CD8-positive, alpha-beta memory T cell (primary cell): Measurements from ENCODE around the gene IP6K1. TPM values are rescaled to one million over a fixed set of nuclear protein-coding genes. Genes with fewer than 3 reads are reported as not detected.

ENCODE experiments used
- CTCF ChIA-PET: fragments of 350-600 bp; sonication (Branson Sonifier 250); formaldehyde crosslinking; loops from one replicate; lab custom pipeline; 2021; ENCODE audit warnings: antibody characterized with exemption; lab: Charles Lee
- POLR2A ChIA-PET: fragments of 350-600 bp; sonication (Branson Sonifier 250); formaldehyde crosslinking; loops from one replicate; lab custom pipeline; 2021; ENCODE audit warnings: antibody characterized with exemption; lab: Charles Lee
- DNase-seq, 5 donors: peaks; one replicate each; pipeline versions ENCODE4 v3.0.0 to v3.0.0-alpha.2; 2020 to 2022; ENCODE audit warnings: mixed read lengths in 1 of 5
- H3K27ac ChIP-seq: one replicate; pipeline ENCODE4 v1.7.0; 2013; ENCODE audit warnings: low read depth, mild to moderate bottlenecking, low read length, moderate library complexity
- H3K27me3 ChIP-seq: 2 replicates; pipeline ENCODE4 v1.7.0; 2013; ENCODE audit warnings: low read length, mild to moderate bottlenecking; ENCODE audit not compliant: insufficient read depth, poor library complexity, severe bottlenecking
- H3K36me3 ChIP-seq: 2 replicates; pipeline ENCODE4 v1.7.0; 2013; ENCODE audit warnings: mild to moderate bottlenecking, low read length, moderate library complexity; ENCODE audit not compliant: insufficient read depth
- H3K4me1 ChIP-seq: 2 replicates; pipeline ENCODE4 v1.7.0; 2013; ENCODE audit warnings: mild to moderate bottlenecking, low read length, moderate library complexity; ENCODE audit not compliant: insufficient read depth
- H3K4me3 ChIP-seq: 2 replicates; pipeline ENCODE4 v1.7.0; 2013; ENCODE audit warnings: mild to moderate bottlenecking, low read length
- H3K9me3 ChIP-seq: 2 replicates; pipeline ENCODE4 v1.7.0; 2013; ENCODE audit warnings: mild to moderate bottlenecking, low read length
- H3K27ac Mint-ChIP-seq, 8 donors: one replicate each; pipeline ENCODE4 v1.8.0; 2020 to 2021; ENCODE audit warnings: mixed read lengths in 8 of 8, mild to moderate bottlenecking in 6 of 8, inconsistent platforms in 3 of 8, moderate library complexity in 3 of 8
- H3K27me3 Mint-ChIP-seq, 2 donors: one replicate each; pipeline ENCODE4 v1.8.0; 2020 to 2021; ENCODE audit warnings: mixed read lengths in 2 of 2, mild to moderate bottlenecking in 1 of 2, moderate library complexity in 1 of 2
- H3K36me3 Mint-ChIP-seq, 3 donors: one replicate each; pipeline ENCODE4 v1.8.0; 2020 to 2021; ENCODE audit warnings: mixed read lengths in 3 of 3, inconsistent platforms in 1 of 3, mild to moderate bottlenecking in 1 of 3
- H3K4me1 Mint-ChIP-seq, 3 donors: one replicate each; pipeline ENCODE4 v1.8.0; 2020 to 2021; ENCODE audit warnings: mixed read lengths in 3 of 3, inconsistent platforms in 1 of 3, mild to moderate bottlenecking in 1 of 3
- H3K4me3 Mint-ChIP-seq, 7 donors: one replicate each; pipeline ENCODE4 v1.8.0; 2020 to 2021; ENCODE audit warnings: mixed read lengths in 7 of 7, mild to moderate bottlenecking in 6 of 7, moderate library complexity in 4 of 7, inconsistent platforms in 2 of 7
- H3K9me3 Mint-ChIP-seq, 5 donors: one replicate each; pipeline ENCODE4 v1.8.0; 2020 to 2022; ENCODE audit warnings: mixed read lengths in 5 of 5, mild to moderate bottlenecking in 3 of 5, moderate library complexity in 2 of 5, inconsistent platforms in 1 of 5
- polyA plus RNA-seq: library from polyadenylated mRNA; unstranded; fragments of 300-500 nt; fragmentation: Illumina TruSeq; gene quantifications from one replicate; pipeline ENCODE4 v1.2.3, GENCODE V29; 2021
- total RNA-seq, 2 experiments: library from RNA; stranded (reverse); gene quantifications; one replicate each; pipeline ENCODE4 v1.2.3, GENCODE V29; 2021

The IP6K1 gene
- total and polyA plus RNA-seq, 3 experiments from 2014 or later, result 26.1 to 47.5 (median 37.1) TPM

DNA sequence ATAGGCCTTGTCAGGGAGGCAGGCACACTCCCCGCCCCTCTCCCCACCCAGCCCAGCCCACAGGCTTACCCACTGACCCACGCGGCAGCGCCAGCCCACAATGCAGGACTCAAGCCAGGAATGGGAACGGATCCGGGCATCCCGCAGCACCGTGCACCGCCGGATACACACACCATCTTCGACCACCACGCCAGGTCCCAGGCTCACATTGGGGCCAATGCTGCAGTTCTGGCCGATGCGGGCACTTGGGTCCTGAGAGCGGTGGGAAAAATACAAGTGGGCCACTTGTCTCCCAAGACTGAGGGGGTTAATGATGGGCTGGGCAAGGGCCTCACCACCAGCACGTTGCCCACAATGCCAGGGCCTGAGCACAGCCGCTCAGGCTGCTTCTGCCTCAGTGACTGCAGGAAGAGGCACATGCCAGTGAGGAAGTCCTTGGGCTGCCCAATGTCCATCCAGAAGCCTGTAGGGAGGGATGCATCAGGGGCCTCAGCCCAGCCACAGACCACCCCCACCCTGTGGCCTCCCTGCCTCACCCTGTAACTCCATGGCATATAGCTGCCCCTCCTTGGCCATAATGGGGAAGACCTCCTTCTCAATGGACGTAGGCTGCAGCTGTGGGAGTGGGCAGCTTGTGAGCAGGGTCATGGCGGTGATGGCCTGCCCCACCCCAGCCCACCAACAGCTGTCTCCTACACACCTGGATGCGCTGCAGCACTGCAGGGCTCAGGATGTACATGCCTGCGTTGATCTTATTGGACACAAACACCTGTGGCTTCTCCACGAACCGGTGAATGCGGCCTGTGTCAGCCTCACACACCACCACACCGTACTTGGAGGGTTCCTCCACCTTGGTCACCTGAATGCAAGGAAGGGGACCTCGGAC lies 64.2 kb downstream of the IP6K1 start:
- H3K36me3 ChIP-seq, result no peaks in the 10 kb centered on the region
- no peaks in the 10 kb centered on the region for H3K27me3 ChIP-seq
- ChIA-PET POLR2A (no interaction called here), CTCF (interaction anchor here (1.0 to 2.0 kb wide), 2 partner anchors 80 to 117 kb away, joined by 3 to 8 read pairs; no protein-coding TSS in a partner anchor)
- H3K4me1 ChIP-seq, result peaks cover 21% of the 10 kb centered on the region
- no peaks in the 10 kb centered on the region for H3K9me3 ChIP-seq
- Mint-ChIP-seq H3K4me3 (peak overlapping the region; percentile 91 to 96 (median 95)), H3K27ac (peak overlapping the region; percentile 36 to 99 (median 97)), H3K9me3 (no peaks in the 10 kb centered on the region), H3K27me3 (peaks cover 0 to 2% of the 10 kb centered on the region in 2 donors), H3K4me1 (peaks cover 30 to 52% (median 41%) of the 10 kb centered on the region in 3 donors), H3K36me3 (peaks cover 0 to 47% (median 0%) of the 10 kb centered on the region in 3 donors)
- H3K4me3 ChIP-seq, result no peak overlapping the region
- H3K27ac ChIP-seq, result peak overlapping the region; percentile 97
- no peak for DNase-seq

DNA sequence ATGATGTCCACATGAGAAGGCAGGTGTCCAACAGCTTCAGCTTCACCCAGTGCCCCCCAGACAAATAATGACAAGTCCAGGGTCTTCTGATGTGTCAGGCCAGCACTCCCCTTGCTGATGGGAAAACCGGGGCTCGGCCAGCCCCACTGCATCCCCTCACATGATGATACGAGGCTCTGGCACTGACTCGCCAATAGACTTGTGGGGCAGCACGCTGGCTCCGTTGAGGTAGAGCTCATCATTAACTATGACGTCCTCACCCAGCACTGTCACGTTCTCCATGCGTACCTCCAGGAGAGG lies 64.8 kb downstream of the IP6K1 start:
- H3K9me3 Mint-ChIP-seq, result no peaks in the 10 kb centered on the region
- peak overlapping the region in 7 of 8 donors; percentile 3 to 93 (median 45) for H3K27ac Mint-ChIP-seq
- no peaks in the 10 kb centered on the region for H3K27me3 ChIP-seq
- no peaks in the 10 kb centered on the region for H3K36me3 ChIP-seq
- peak overlapping the region in 4 of 7 donors; percentile 23 to 91 (median 47) for H3K4me3 Mint-ChIP-seq
- peaks cover 30 to 52% (median 41%) of the 10 kb centered on the region in 3 donors for H3K4me1 Mint-ChIP-seq
- peaks cover 21% of the 10 kb centered on the region for H3K4me1 ChIP-seq
- ChIA-PET CTCF (interaction anchor here (2.0 kb wide), 1 partner anchor 81 kb away, joined by 8 read pairs; no protein-coding TSS in a partner anchor), POLR2A (no interaction called here)
- no peaks in the 10 kb centered on the region for H3K9me3 ChIP-seq
- no peak overlapping the region for H3K27ac ChIP-seq
- no peak for DNase-seq
- no peak overlapping the region for H3K4me3 ChIP-seq
- peaks cover 0 to 42% (median 0%) of the 10 kb centered on the region in 3 donors for H3K36me3 Mint-ChIP-seq
- peaks cover 0 to 2% of the 10 kb centered on the region in 2 donors for H3K27me3 Mint-ChIP-seq

DNA sequence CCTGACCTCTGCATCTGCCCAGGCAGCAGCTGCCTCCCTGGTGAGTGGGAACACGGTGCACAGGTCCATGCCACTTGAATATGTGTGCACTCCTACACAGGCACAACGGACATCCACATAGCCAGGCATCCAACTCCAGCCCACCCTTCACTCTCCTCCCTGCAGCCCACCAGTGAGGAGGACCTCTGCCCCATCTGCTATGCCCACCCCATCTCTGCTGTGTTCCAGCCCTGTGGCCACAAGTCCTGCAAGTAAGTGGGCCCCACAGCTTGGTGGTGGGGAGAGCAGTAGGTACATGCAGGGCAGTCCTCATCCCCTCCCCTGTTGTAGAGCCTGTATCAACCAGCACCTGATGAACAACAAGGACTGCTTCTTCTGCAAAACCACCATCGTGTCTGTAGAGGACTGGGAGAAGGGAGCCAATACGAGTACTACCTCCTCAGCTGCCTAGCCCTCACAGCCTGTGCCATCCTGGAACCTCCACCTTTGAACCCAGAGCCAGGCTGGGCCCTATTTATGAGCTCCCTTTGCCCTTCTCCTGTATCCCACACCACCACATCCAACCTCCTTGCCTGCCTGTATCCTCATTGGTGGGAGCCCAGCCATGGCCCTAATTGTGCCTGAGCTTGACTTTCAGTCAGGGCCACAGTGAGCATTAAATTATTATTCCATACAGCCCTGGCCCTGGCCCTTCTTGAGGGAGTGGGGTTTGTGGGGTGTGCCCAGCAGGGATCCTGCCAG lies 65.3 kb downstream of the IP6K1 start:
- peaks cover 21% of the 10 kb centered on the region for H3K4me1 ChIP-seq
- Mint-ChIP-seq H3K36me3 (peaks cover 0 to 39% (median 0%) of the 10 kb centered on the region in 3 donors), H3K4me3 (peak overlapping the region; percentile 28 to 91 (median 48)), H3K27ac (peak overlapping the region in 7 of 8 donors; percentile 37 to 93 (median 75)), H3K9me3 (no peaks in the 10 kb centered on the region), H3K4me1 (peaks cover 30 to 52% (median 41%) of the 10 kb centered on the region in 3 donors), H3K27me3 (peaks cover 0 to 2% of the 10 kb centered on the region in 2 donors)
- ChIA-PET POLR2A (interaction anchor here (1.1 kb wide), 1 partner anchor 82 kb away, joined by 4 read pairs; the partner anchor contains the start of gene INKA1), CTCF (interaction anchor here (2.0 kb wide), 1 partner anchor 81 kb away, joined by 8 read pairs; no protein-coding TSS in a partner anchor)
- H3K4me3 ChIP-seq, result no peak overlapping the region
- no peak overlapping the region for H3K27ac ChIP-seq
- no peaks in the 10 kb centered on the region for H3K36me3 ChIP-seq
- no peak for DNase-seq
- H3K27me3 ChIP-seq, result no peaks in the 10 kb centered on the region
- no peaks in the 10 kb centered on the region for H3K9me3 ChIP-seq

DNA sequence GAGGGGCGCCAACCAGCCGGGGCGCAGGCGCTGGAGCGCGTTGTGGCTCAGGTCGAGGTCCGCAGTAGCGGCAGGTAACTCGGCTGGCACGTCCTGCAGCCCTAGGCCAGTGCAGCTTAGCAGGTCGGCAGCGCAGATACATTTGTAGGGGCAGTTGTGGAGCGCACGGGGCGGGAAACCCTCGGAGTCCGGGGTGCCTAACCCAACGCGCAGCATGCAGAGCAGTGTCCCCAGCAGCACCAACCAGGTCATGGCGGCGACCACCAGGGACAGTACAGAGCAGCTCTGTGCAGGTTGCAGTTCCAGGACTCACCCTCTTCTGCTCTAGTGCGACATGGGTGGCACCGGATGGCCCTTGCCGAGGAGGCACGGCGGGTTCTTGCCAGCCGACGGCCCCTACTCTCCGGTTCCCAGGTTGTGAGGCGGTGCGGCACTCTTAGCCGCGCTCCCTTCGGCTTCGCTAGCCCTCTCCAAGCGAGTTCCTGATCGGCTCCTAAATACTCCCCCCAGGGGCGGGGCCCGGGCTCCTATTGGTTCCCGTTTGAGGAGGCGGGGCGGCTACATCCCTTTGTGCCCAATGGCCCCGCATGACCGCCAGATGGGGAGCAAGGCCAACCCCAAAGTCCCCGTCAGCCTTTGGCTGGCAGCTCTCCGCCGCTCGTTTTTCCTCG lies 67.0 kb downstream of the IP6K1 start, which contains the start of gene AMIGO3:
AMIGO3 (minus strand) TSS at position 471 of the 671 bp plus-strand sequence; CDS start at position 252, 219 bp downstream.
- Mint-ChIP-seq H3K4me3 (peak within 1 kb of the TSS; percentile 91 to 96 (median 91)), H3K27ac (peak within 1 kb of the TSS; percentile 86 to 97 (median 92))
- POLR2A ChIA-PET, result interaction anchor here (1.0 kb wide), 3 partner anchors 67 to 179 kb away, joined by 3 to 4 read pairs (median 3); partner anchors contain the start of genes INKA1 and IP6K1

DNA sequence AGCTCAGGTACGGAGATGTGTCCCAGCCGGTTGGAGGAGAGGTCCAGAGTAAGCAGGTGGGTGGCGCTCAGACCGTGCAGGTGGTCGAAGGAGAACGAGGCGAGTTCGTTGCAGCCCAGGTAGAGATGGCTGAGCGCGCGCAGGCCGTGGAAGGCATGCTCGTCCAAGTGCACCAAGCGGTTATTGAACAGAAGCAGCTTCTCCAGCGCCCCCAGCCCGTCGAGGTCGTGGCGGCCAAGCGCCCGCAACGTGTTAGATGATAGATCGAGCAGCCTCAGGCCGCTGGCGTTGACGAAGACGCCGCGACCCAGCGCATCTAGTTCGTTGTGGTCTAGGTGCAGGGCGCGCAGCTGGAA lies 67.5 kb downstream of the IP6K1 start:
- no peaks in the 10 kb centered on the region for H3K9me3 Mint-ChIP-seq
- Histone ChIP-seq H3K27ac (no peak overlapping the region), H3K4me3 (peak overlapping the region; percentile 76), H3K27me3 (no peaks in the 10 kb centered on the region), H3K36me3 (no peaks in the 10 kb centered on the region), H3K9me3 (no peaks in the 10 kb centered on the region), H3K4me1 (peaks cover 13% of the 10 kb centered on the region)
- peak overlapping the region; percentile 86 to 97 (median 92) for H3K27ac Mint-ChIP-seq
- H3K36me3 Mint-ChIP-seq, result peaks cover 0 to 36% (median 0%) of the 10 kb centered on the region in 3 donors
- DNase-seq, result no peak
- H3K27me3 Mint-ChIP-seq, result peaks cover 0 to 2% of the 10 kb centered on the region in 2 donors
- H3K4me1 Mint-ChIP-seq, result peaks cover 28 to 47% (median 33%) of the 10 kb centered on the region in 3 donors
- H3K4me3 Mint-ChIP-seq, result peak overlapping the region; percentile 91 to 96 (median 91)
- ChIA-PET CTCF (interaction anchor here (0.7 to 2.7 kb wide), 11 partner anchors 10 to 179 kb away, joined by 3 to 14 read pairs (median 3); partner anchors contain the start of gene INKA1), POLR2A (interaction anchor here (0.5 to 1.0 kb wide), 4 partner anchors 9 to 179 kb away, joined by 3 to 4 read pairs (median 3); partner anchors contain the start of genes INKA1 and IP6K1)

More for the DNA sequence above, 67.0 kb downstream of the IP6K1 start, which contains the start of gene AMIGO3:
- DNase-seq, result peak; percentile 86 to 93 (median 92)
- Mint-ChIP-seq H3K4me1 (peaks cover 28 to 47% (median 36%) of the 10 kb centered on the region in 3 donors), H3K36me3 (peaks cover 0 to 38% (median 0%) of the 10 kb centered on the region in 3 donors), H3K27me3 (peaks cover 0 to 2% of the 10 kb centered on the region in 2 donors), H3K9me3 (no peaks in the 10 kb centered on the region)
- H3K9me3 ChIP-seq, result no peaks in the 10 kb centered on the region
- H3K36me3 ChIP-seq, result no peaks in the 10 kb centered on the region
- H3K4me1 ChIP-seq, result peaks cover 15% of the 10 kb centered on the region
- peak within 1 kb of the TSS; percentile 76 for H3K27ac ChIP-seq
- no peaks in the 10 kb centered on the region for H3K27me3 ChIP-seq
- peak within 1 kb of the TSS; percentile 76 for H3K4me3 ChIP-seq
- CTCF ChIA-PET, result interaction anchor here (0.6 to 2.7 kb wide), 12 partner anchors 9 to 223 kb away, joined by 3 to 14 read pairs (median 3); partner anchors contain the start of gene INKA1

DNA sequence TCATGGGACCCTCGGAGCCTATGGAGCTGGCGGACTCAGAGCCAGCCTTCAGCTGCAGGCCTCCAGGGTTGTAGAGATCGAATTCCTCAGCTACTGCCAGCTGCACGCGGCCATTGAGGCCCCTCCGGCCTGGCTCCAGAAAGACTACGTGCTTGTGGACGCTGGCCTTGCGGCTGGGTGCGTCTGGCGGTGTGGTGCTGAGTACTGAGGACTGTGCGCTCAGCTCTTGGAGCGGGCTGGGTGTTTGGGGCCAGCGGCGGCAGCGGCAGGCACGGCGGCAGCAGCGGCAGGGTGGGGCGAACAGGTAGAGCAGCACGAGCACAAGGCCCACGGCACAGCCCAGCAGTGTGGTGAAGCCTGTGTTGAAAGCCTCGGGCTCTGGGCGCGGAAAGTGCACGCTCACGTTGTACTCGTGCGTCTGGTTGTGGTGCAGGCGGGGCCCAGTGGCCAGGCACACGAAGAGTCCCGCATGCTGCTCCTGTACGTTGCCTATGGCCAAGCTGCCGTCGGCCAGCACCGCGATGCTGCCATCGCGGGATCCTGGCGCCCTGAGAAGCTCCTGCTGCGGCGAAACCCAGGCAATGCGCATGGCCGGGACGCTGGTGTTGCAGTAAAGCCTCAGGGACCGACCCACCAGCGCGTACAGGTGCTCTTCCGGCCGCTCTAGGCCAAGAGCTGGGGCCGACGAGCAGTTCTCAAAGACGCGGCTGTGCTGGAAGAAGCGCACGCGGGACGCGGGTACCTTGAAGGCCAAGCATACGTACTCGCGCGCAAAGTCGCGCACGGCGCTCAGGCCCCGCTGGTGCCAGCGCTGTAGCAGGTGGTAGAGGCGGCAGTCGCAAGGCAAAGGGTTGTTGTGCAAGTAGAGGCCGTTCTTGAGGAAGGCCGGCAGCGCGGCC lies 68.1 kb downstream of the IP6K1 start:
- Mint-ChIP-seq H3K36me3 (peaks cover 0 to 31% (median 0%) of the 10 kb centered on the region in 3 donors), H3K9me3 (no peaks in the 10 kb centered on the region), H3K4me1 (peaks cover 26 to 46% (median 32%) of the 10 kb centered on the region in 3 donors), H3K27me3 (peaks cover 0 to under 1% of the 10 kb centered on the region in 2 donors), H3K4me3 (peak overlapping the region; percentile 91 to 96 (median 91)), H3K27ac (peak overlapping the region in 7 of 8 donors; percentile 35 to 97 (median 92))
- no peak for DNase-seq
- H3K4me1 ChIP-seq, result peaks cover 11% of the 10 kb centered on the region
- ChIA-PET POLR2A (interaction anchor here (0.5 to 1.0 kb wide), 3 partner anchors 8 to 85 kb away, joined by 3 read pairs; partner anchors contain the start of genes INKA1 and IP6K1), CTCF (interaction anchor here (0.7 to 2.7 kb wide), 11 partner anchors 10 to 178 kb away, joined by 3 to 14 read pairs (median 4); partner anchors contain the start of gene INKA1)
- H3K27ac ChIP-seq, result no peak overlapping the region
- H3K9me3 ChIP-seq, result no peaks in the 10 kb centered on the region
- H3K36me3 ChIP-seq, result no peaks in the 10 kb centered on the region
- peak overlapping the region; percentile 76 for H3K4me3 ChIP-seq
- H3K27me3 ChIP-seq, result no peaks in the 10 kb centered on the region
